Psoas muscle (tissue), 8 donors: ENCODE measurements around the gene ITGA4. TPM values are rescaled to one million over a fixed set of nuclear protein-coding genes. Genes with fewer than 3 reads are reported as not detected.

Experiments used
- ATAC-seq, 4 donors: fragments of 200-7000 bp; cut with Tn5 transposase; one replicate each; pipeline ENCODE4 v1.9.1; 2020; ENCODE audit warnings: moderate library complexity in 3 of 4, mild to moderate bottlenecking in 2 of 4
- DNase-seq, 2 donors: peaks; one replicate each; pipeline ENCODE4 v3.0.0-alpha.2; 2020
- H3K27ac ChIP-seq: fragments of 200-600 bp; one replicate; pipeline ENCODE4 v1.8.0; 2022
- H3K27me3 ChIP-seq, 3 donors: fragments of 200-600 bp in 1 of 3; one replicate each; pipeline versions ENCODE4 v1.6.1 to v1.8.0; 2013 to 2022; ENCODE audit warnings: low read length in 2 of 3, mild to moderate bottlenecking in 2 of 3, moderate library complexity in 1 of 3; ENCODE audit not compliant: insufficient read depth in 3 of 3
- H3K36me3 ChIP-seq, 2 donors: fragments of 200-600 bp in 1 of 2; one replicate each; pipeline versions ENCODE4 v1.6.1 to v1.8.0; 2013 to 2022; ENCODE audit warnings: low read depth in 1 of 2, mild to moderate bottlenecking in 1 of 2, moderate library complexity in 1 of 2; ENCODE audit not compliant: insufficient read depth in 1 of 2
- H3K4me1 ChIP-seq: fragments of 200-600 bp; one replicate; pipeline ENCODE4 v1.8.0; 2022
- H3K4me3 ChIP-seq: fragments of 200-600 bp; one replicate; pipeline ENCODE4 v1.8.0; 2022; ENCODE audit warnings: mild to moderate bottlenecking
- H3K9me3 ChIP-seq: fragments of 200-600 bp; one replicate; pipeline ENCODE4 v1.8.0; 2022
- WGBS, 3 donors: extraction: QIAGEN DNeasy Blood & Tissue Kit; methylation state at CpG; one replicate each; pipeline versions ENCODE4 v1.1.6 to v1.1.7; 2013; 5-methylcytosine and 5-hydroxymethylcytosine counted together
- intact Hi-C, 2 donors: fragments of 100-400 bp; cut with DNase I; formaldehyde crosslinking; loops; one replicate each; pipeline versions ENCODE4 v1.11.0 to v1.14.2; 2022
- polyA plus RNA-seq, 3 donors: library from polyadenylated mRNA; stranded (reverse); fragments of 200-250 nt; gene quantifications; one replicate each; pipeline ENCODE4 v1.2.3, GENCODE V29; 2013
- total RNA-seq, 4 donors: library from RNA; stranded (reverse); fragmentation: NEBNext Ultra II Directional in 2 of 4; extraction: Animal tissue kit (Norgen Biotek cat#: 25700) in 2 of 4; gene quantifications; one replicate each; pipeline versions ENCODE4 v1.2.1 to v1.2.4, GENCODE V29; 2021 to 2023
- TF ChIP-seq, protein P1 (sequence below): fragments of 200-600 bp; IDR thresholded peaks from one replicate; pipeline ENCODE4 v1.8.0; 2022; ENCODE audit warnings: antibody characterized with exemption
- donor health status: healthy with polysubstance abuse.
- donor health status: DM: no; HTN: no; CAD: no; lungs with moderate emphysema.
- donor health status: Bipolar disorder and iron deficiency.
- donor health status: healthy.
- donor health status: DM: yes; HTN: yes; CAD: no.
- donor health status: DM: no; HTN: no; CAD: no.
- donor health status: DM: no; HTN: no; CAD: no.
- donor health status: DM: yes; HTN: yes; CAD: no.

Gene ITGA4
- total and polyA plus RNA-seq, 7 donors, result 0.16 to 2.6 (median 0.85) TPM

DNA sequence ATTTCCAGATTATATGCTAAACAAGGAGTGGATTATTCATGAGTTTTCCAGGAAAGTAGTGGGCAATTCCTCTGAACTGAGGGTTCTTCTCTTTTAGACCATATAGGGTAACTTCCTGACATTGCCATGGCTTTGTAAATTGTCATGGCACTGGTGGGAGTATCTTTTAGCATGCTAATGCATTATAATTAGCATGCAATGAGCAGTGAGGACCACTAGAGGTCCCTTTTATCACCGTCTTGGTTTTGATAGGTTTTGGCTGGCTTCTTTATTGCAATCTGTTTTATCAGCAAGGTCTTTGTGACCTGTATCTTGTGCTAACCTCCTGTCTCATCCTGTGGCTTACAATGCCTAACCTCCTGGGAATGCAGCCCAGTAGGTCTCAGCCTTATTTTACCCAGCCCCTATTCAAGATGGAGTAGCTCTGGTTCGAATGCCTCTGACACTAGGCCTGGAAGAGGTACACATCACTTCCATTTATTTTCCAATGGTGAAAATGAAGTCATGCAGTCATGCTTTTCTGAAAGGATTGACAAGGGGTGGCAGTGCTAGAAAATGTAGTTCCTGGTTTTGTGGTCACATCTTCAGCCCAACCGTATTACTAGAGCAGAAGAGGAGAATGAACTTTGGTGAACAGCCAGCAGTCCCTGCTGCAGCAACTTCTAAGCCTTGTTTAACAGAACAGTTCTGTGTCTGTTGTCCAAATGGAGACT, 26.6 kb upstream of the ITGA4 start:
- DNase-seq, result no peak
- WGBS, 3 donors, result 50 to 57% (median 54%) methylated on average over 3 of the region's 3 CpGs
- H3K36me3 ChIP-seq, result no peaks in the 10 kb centered on the region
- no peaks in the 10 kb centered on the region for H3K9me3 ChIP-seq
- intact Hi-C loops, result no loop called here
- no peak overlapping the region for H3K4me3 ChIP-seq
- no peaks in the 10 kb centered on the region for H3K27me3 ChIP-seq
- ATAC-seq, result no peak
- TF ChIP-seq, protein P1, sequence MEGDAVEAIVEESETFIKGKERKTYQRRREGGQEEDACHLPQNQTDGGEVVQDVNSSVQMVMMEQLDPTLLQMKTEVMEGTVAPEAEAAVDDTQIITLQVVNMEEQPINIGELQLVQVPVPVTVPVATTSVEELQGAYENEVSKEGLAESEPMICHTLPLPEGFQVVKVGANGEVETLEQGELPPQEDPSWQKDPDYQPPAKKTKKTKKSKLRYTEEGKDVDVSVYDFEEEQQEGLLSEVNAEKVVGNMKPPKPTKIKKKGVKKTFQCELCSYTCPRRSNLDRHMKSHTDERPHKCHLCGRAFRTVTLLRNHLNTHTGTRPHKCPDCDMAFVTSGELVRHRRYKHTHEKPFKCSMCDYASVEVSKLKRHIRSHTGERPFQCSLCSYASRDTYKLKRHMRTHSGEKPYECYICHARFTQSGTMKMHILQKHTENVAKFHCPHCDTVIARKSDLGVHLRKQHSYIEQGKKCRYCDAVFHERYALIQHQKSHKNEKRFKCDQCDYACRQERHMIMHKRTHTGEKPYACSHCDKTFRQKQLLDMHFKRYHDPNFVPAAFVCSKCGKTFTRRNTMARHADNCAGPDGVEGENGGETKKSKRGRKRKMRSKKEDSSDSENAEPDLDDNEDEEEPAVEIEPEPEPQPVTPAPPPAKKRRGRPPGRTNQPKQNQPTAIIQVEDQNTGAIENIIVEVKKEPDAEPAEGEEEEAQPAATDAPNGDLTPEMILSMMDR, result peak; percentile 6
- no peak overlapping the region for H3K27ac ChIP-seq
- H3K4me1 ChIP-seq, result no peaks in the 10 kb centered on the region

GRCh38 chr2:181431674-181432073, 25.5 kb upstream of the ITGA4 start:
- no peaks in the 10 kb centered on the region for H3K36me3 ChIP-seq
- ATAC-seq (no peak), DNase-seq (no peak)
- no peaks in the 10 kb centered on the region for H3K9me3 ChIP-seq
- no peak overlapping the region for H3K4me3 ChIP-seq
- H3K27me3 ChIP-seq, result no peaks in the 10 kb centered on the region
- H3K4me1 ChIP-seq, result no peaks in the 10 kb centered on the region
- H3K27ac ChIP-seq, result no peak overlapping the region
- TF ChIP-seq, protein P1, result no peak
- intact Hi-C loops, result no loop called here

- Histone ChIP-seq H3K4me3 (no peak overlapping the region), H3K9me3 (no peaks in the 10 kb centered on the region), H3K27ac (no peak overlapping the region), H3K27me3 (no peaks in the 10 kb centered on the region), H3K4me1 (no peaks in the 10 kb centered on the region), H3K36me3 (no peaks in the 10 kb centered on the region)
- TF ChIP-seq, protein P1, result no peak
- ATAC-seq (no peak), DNase-seq (no peak)
- 41 to 61% (median 48%) methylated on average over 1 of the region's 1 CpG for WGBS, 3 donors
- intact Hi-C loops, result no loop called here
Measured at GRCh38 chr2:181438261-181438660, 18.9 kb upstream of the ITGA4 start.

DNA sequence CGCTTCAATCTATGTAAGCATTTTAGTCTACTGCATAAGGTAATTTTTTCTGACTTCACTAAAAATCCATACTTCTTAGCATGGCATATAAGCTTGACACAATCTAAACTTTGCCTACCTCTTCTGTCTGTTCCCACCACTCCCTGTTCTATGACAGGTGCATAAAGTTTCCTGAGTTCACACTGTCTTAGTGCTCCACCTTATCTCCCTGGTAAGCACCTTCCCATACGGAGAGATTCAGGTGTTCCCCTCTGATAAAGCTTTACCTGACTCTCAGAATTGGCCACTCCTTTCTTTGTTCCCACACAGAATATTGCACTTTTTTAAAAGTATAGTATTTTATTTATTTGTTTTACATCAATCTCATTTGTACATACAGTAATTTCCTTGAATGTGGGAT, 16.8 kb upstream of the ITGA4 start:
- H3K9me3 ChIP-seq, result no peaks in the 10 kb centered on the region
- no peaks in the 10 kb centered on the region for H3K4me1 ChIP-seq
- TF ChIP-seq, protein P1, result no peak
- no peak for ATAC-seq
- DNase-seq, result no peak
- intact Hi-C loops, result no loop called here
- H3K36me3 ChIP-seq, result no peaks in the 10 kb centered on the region
- 85 to 94% (median 90%) methylated on average over 2 of the region's 2 CpGs for WGBS, 3 donors
- H3K4me3 ChIP-seq, result no peak overlapping the region
- H3K27me3 ChIP-seq, result no peaks in the 10 kb centered on the region
- no peak overlapping the region for H3K27ac ChIP-seq

- Histone ChIP-seq H3K9me3 (no peaks in the 10 kb centered on the region), H3K36me3 (no peaks in the 10 kb centered on the region), H3K4me1 (no peaks in the 10 kb centered on the region), H3K4me3 (no peak overlapping the region), H3K27ac (no peak overlapping the region), H3K27me3 (no peaks in the 10 kb centered on the region)
- DNase-seq (no peak), ATAC-seq (no peak)
- intact Hi-C loops, result no loop called here
- WGBS, 3 donors, result 23 to 32% (median 30%) methylated on average over 3 of the region's 3 CpGs
- TF ChIP-seq, protein P1, result no peak
Measured at GRCh38 chr2:181440919-181441318, 16.3 kb upstream of the ITGA4 start.
